Measurements from ENCODE around the gene FLYWCH2.

Gene FLYWCH2

GRCh38 chr16:2874032-2874911, 8.7 kb upstream of the FLYWCH2 start:
- H3K27ac ChIP-seq = peak overlapping the region; percentile 71
- TF ChIP-seq ZFX (IDR thresholded peaks at IDR 0.05; ENCODE audit: borderline replicate concordance) = no peak
- TF ChIP-seq, protein P1, sequence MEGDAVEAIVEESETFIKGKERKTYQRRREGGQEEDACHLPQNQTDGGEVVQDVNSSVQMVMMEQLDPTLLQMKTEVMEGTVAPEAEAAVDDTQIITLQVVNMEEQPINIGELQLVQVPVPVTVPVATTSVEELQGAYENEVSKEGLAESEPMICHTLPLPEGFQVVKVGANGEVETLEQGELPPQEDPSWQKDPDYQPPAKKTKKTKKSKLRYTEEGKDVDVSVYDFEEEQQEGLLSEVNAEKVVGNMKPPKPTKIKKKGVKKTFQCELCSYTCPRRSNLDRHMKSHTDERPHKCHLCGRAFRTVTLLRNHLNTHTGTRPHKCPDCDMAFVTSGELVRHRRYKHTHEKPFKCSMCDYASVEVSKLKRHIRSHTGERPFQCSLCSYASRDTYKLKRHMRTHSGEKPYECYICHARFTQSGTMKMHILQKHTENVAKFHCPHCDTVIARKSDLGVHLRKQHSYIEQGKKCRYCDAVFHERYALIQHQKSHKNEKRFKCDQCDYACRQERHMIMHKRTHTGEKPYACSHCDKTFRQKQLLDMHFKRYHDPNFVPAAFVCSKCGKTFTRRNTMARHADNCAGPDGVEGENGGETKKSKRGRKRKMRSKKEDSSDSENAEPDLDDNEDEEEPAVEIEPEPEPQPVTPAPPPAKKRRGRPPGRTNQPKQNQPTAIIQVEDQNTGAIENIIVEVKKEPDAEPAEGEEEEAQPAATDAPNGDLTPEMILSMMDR (IDR thresholded peaks at IDR 0.05) = no peak

- H3K27ac ChIP-seq = peak overlapping the region; percentile 71
- TF ChIP-seq ZFX (IDR thresholded peaks at IDR 0.05; ENCODE audit: borderline replicate concordance) = no peak
- TF ChIP-seq, protein P1 (IDR thresholded peaks at IDR 0.05) = peak; percentile 99
Observed at GRCh38 chr16:2874912-2875362, 8.1 kb upstream of the FLYWCH2 start.

- TF ChIP-seq, protein P1 (IDR thresholded peaks at IDR 0.05) = no peak
- no peak for TF ChIP-seq ZFX (IDR thresholded peaks at IDR 0.05; ENCODE audit: borderline replicate concordance)
- no peak overlapping the region for H3K27ac ChIP-seq
Observed at GRCh38 chr16:2879854-2880508, 3.0 kb upstream of the FLYWCH2 start.

DNA sequence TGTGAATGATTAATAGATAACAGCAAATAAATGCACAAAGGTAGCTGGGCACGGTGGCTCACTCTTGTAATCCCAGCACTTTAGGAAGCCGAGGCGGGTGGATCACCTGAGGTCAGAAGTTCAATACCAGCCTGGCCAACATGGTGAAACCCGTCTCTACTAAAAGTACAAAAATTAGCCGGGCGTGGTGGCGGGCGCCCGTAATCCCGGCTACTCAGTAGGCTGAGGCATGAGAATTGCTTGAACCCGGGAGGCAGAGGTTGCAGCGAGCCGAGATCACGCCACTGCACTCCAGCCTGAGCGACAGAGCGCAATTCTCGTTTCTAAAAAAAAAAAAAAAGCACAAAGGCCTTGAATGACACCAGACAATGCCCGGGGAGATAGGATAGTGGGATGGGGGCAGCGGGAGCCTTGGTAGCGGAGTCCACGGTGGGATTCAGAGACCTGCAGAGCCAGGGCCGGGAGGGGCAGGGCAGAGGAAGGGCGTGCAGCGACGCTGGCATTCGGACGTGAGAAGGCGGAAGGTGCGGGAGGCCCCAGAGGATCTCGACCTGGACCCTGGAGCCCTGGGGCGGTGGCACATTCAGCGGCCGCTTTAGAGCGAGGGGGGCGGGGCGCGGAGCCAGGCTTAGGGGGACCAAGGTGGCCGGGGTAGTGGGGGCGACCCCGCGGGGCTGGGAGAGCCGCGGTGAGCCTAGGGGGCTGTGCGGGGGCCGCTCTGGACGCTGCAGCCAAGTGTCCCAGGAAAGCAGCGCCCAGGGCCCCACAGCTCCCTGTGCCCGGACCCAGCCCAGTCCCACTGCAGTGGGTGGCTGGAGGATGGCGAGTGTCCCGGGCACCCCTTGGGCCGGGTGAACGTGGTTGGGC, 999 bp upstream of the FLYWCH2 start:
- TF ChIP-seq ZFX (IDR thresholded peaks at IDR 0.05; ENCODE audit: borderline replicate concordance) = no peak
- TF ChIP-seq, protein P1 (IDR thresholded peaks at IDR 0.05) = no peak
- peak overlapping the region; percentile 87 for H3K27ac ChIP-seq

DNA sequence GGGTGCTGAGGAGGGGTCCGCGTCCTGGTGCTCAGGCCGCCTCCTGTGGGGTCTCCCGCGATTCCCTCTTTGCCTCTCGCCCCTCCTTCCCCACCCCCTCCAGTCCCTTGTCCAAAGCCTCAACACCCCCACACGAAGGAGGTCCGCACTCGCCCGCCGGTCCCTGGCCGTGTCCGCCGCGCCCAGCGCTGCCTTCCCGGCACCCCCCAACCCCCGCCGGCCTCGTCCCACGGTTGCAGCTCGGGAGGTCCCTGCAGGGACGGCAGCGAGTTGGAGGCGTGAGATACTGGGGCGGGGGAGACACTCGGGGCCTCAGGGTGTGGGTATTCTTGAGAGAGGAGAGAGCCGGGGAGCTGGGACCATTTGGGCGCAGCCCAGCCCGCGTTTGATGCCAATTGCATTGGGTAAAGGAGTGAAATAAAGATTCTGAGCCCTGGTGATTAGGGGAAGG, 468 bp downstream of the FLYWCH2 start:
- H3K27ac ChIP-seq = peak overlapping the region; percentile 87
- TF ChIP-seq, protein P1 (IDR thresholded peaks at IDR 0.05) = no peak
- TF ChIP-seq ZFX (IDR thresholded peaks at IDR 0.05; ENCODE audit: borderline replicate concordance) = no peak

GRCh38 chr16:2884041-2884451, 1.0 kb downstream of the FLYWCH2 start:
- TF ChIP-seq, protein P1 (IDR thresholded peaks at IDR 0.05) = no peak
- TF ChIP-seq ZFX (IDR thresholded peaks at IDR 0.05; ENCODE audit: borderline replicate concordance) = no peak
- H3K27ac ChIP-seq = peak overlapping the region; percentile 87
